HL-60/S4 treated with retinoic acid at 250 ng/mL for 4 days and 3 days (cell line): Measurements from ENCODE around the gene IFITM1.
"Not testable (repeated sequence)": the region's sequence is repeated elsewhere in the genome, so short reads cannot be mapped to it uniquely, and the experiment has no call there.

Source experiments
- in situ Hi-C: fragments of 300-500 bp; cut with MboI; formaldehyde crosslinking; loops from 2 replicates; pipeline ENCODE4 v1.7.0; 2022; ENCODE audit warnings: low sequenced_read_pairs

The IFITM1 gene

DNA sequence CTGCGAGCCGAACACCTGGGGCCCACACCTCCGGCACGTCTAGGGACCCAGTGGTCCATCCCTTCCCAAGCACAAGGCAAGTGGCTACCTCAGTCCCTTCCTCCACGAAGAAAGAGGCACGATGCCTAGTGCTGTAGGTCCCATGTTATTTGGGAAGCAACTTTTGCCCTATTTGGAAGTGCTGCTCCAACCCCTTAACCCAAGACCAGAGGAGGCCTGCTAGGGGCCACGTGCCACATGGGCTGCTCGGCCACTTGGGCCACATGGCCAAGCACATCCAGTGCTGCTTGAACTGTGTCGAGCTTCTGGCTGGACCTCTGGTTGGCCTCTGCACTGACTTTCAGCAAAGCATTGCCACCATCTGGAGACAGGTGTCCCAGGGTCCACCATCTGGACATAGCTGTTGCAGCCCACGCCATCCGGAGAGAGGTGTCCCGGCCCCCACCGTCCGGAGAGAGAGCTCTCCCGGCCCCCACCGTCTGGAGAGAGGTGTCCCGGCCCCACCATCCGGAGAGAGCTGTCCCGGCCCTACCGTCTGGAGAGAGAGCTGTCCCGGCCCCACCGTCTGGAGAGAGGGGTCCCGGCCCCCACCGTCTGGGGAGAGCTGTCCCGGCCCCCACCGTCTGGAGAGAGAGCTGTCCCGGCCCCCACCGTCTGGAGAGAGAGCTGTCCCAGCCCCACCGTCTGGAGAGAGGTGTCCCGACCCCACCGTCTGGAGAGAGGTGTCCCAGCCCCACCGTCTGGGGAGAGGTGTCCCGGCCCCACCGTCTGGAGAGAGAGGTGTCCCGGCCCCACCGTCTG is 49.0 kb downstream of the IFITM1 start:
- in situ Hi-C loops = no loop called here

DNA sequence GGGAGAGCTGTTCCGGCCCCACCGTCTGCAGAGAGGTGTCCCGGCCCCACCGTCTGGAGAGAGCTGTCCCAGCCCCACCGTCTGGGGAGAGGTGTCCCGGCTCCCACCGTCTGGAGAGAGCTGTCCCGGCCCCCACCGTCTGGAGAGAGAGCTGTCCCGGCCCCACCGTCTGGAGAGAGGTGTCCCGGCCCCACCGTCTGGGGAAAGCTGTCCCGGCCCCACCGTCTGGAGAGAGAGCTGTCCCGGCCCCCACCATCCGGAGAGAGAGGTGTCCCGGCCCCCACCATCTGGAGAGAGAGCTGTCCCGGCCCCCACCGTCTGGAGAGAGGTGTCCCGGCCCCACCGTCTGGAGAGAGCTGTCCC is 49.6 kb downstream of the IFITM1 start:
- in situ Hi-C loops = not testable (repeated sequence)

- in situ Hi-C loops = no loop called here
Measured at GRCh38 chr11:363948-364761, 50.3 kb downstream of the IFITM1 start.
